GM12801 (cell line): ENCODE measurements around the gene EBF3.

Experiments
- TF ChIP-seq, protein P1 (sequence below): IDR thresholded peaks from one replicate; pipeline ENCODE4 v1.5.1; 2011; ENCODE audit warnings: control low read depth; ENCODE audit not compliant: insufficient read length; ENCODE audit errors: extremely low read depth

Gene EBF3

DNA sequence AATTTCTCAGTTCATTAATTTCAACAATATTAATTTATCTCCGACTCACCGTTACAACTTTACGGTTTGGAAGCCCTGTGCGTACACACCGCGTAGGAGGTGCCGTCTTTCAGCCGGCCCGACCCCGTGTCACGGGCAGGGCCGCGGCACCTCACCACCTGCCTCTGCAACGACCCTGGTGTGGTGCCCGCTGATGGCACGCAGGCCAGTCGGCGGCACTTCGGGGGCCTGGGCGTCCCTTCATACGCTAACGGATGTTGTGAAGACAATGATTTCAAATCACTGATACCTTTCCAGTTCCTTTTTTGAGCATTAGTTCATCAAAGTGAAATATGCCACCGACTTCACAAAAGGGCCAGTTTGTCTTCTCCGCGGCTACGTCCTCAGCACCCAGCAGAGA, 125.3 kb downstream of the EBF3 start:
- TF ChIP-seq, protein P1, sequence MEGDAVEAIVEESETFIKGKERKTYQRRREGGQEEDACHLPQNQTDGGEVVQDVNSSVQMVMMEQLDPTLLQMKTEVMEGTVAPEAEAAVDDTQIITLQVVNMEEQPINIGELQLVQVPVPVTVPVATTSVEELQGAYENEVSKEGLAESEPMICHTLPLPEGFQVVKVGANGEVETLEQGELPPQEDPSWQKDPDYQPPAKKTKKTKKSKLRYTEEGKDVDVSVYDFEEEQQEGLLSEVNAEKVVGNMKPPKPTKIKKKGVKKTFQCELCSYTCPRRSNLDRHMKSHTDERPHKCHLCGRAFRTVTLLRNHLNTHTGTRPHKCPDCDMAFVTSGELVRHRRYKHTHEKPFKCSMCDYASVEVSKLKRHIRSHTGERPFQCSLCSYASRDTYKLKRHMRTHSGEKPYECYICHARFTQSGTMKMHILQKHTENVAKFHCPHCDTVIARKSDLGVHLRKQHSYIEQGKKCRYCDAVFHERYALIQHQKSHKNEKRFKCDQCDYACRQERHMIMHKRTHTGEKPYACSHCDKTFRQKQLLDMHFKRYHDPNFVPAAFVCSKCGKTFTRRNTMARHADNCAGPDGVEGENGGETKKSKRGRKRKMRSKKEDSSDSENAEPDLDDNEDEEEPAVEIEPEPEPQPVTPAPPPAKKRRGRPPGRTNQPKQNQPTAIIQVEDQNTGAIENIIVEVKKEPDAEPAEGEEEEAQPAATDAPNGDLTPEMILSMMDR, result no peak

DNA sequence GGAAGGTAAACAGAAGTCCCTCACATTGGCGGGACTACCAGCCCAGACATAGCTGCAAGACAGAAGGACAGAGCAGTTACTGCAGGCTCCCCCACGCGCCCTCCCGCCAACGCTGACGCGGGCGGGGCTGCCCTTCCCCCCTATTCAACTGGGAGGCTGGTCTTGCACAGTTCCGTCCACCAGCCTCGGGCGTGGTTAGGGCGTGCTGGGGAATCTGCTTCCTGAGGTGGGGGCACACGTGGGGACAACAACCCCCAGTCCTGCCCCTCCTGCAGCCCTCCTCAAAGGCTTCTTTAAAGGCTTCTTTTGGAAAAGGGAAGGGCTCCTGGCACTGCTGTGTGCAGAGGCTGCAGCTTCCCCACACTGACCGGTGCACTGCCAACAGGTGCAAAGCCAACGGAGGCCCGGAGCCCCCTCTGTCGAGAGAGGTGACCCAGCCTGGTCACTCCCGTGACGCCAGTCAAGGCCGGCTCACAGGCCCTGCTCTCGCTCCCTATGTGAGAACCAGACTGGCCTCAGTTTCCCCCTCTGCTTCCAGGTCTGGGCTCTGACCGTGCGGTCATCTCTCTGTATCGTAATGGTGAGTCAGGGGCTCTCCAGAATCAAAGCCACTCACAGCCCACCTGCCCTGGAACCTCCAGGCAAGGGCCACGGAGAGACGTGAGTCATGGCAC, 126.0 kb downstream of the EBF3 start:
- TF ChIP-seq, protein P1, result no peak

DNA sequence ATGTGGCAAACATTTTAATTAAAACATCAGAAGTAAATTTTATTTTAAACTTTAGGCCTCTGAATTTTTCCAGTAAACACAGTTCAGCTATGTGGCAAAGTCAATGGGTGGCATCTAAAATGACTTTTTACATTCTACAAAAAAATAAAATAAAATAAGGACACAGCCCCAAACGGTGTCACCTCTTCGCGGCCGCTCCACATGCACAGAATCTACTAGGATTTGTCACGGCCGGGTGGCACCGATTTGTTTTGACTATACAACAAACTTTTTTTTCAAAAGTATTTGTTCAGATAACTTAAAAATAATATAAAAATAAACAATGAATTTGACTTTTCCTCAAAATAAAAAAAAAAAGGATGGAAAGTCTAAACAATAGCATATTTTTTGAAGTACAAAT, 127.8 kb downstream of the EBF3 start:
- TF ChIP-seq, protein P1, result no peak

DNA sequence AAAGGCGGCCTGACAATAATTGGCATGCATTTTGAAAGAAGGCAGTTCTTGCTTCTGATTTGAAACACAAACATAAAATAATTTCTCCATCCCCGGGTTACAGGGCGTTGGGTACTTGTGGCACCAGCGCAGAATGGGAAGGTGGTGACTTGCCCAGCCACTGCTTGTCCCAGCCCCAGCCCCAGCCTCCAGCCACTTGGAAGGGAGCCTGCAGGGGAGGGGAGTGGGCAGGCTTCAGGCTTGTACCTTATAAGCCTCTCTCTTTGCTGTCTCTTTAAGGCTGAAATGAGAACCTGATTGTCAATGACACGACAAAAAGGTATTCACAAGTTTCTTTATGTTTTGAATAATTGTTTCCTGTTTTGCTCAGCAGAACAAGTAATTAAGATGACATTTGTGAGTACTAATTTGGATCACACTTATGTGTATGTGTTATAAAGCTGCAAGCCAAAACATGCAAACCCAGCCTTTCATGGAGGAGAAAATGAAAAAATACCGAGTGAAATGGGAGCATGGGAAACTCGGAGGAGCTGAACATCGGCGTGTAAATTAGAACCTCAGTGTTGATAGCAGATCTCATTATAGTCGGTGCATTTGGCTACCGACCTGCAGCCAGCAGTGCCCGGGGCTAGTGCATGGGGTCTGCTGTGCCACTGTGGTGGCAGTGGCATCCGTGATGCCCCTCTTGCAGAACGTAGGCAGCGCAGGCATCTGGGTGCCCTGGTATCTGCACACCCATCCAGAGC, 129.9 kb downstream of the EBF3 start:
- TF ChIP-seq, protein P1, result no peak

DNA sequence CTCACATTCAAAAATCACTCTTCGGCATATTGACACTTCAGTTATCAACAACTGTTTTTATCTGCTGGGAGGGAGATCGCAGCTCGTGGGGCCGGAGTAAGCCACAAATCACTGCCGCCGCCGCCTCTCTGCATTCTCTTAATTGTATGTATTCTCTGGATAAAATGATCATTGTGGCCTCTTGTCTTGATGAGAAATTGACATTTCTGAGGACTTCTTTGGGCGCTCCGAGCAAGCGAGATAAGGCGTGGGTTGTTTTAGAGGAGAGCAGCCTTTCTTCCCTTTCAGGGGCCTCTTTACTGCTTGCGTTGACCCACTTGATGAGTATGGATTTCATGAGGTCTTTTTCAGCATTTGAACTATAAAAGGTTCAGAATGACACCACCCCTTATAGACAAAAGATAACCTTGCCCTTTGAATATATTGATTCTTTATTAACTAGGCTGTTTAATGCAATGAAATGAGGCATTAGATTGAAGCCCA, 130.6 kb downstream of the EBF3 start:
- TF ChIP-seq, protein P1, result no peak

DNA sequence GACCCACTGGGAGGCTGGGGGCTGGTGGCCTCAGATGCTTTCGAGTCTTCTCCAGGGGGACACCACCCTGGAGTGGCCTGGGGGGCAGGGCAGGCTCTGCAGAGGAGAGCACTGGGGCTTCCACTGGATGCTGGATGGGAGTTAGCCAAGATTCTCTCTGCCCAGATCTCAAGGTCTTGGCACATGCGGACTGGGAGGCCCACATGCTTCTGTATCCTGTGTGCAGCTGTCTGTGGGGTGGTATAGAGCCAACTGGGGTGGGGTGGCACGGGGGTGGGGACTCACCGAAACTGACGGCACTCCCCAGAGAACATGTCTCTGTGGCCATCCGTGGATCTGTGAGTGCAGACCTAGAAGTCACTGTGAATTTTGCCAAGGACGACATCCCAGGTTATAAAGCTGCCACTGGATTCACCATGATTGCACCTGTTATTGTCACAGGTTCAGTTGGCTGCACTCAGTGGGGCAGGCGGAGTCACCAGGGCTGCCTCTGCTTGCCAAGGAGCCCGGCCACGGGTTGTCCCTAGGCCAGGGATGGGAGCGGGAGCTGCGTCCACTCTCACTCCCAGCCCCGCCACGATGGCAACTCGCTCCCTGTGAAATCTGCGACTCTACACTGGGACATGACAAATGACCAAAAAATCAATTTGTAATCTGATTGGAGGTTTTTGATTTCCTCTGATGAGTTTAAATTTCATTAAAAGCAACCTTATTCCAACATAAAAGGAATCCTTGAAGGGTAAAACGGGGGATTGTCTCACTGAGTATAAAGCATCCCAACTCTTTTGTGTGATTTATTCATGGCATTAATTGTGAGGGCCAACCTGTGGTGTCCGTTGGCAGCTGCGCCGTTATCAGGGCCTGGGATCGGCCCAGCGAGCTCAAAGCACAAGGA, 131.3 kb downstream of the EBF3 start:
- TF ChIP-seq, protein P1, result no peak

DNA sequence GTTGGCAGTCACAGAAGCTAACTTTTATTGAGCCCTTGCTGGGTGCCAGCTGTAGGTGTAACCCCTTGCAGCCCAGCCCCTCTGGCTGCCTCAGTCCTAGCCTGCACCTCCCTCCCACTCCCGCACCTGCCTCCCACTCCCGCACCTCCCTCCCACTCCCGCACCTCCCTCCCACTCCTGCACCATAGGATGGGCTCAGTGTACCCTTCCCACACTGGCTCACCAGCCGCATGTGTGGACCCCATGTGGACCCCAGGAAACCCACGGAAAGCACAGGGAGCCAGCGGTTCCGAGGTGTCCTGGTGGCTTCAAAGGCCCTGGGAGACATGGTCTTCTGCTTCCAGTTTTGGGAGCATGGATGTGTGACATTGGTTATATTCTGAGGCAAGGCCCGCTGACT, 132.9 kb downstream of the EBF3 start:
- TF ChIP-seq, protein P1, result no peak
